ENCODE measurements around the gene NUP93.

NUP93 gene

GRCh38 chr16:56842133-56842532 is 112.2 kb downstream of the NUP93 start:
- no peaks in the 10 kb centered on the region for H3K27me3 ChIP-seq (ENCODE audit: control insufficient read depth, insufficient read depth, low read length)
- H3K27ac ChIP-seq: no peak overlapping the region
- TF ChIP-seq CTCF (IDR thresholded peaks at IDR 0.05): no peak
- no peak overlapping the region for H2AFZ ChIP-seq
- no peak overlapping the region for H3K4me2 ChIP-seq (ENCODE audit: low read length)
- H3K36me3 ChIP-seq (ENCODE audit: control insufficient read depth, insufficient read depth, low read length): no peaks in the 10 kb centered on the region
- no peaks in the 10 kb centered on the region for H3K9me3 ChIP-seq (ENCODE audit: control insufficient read depth, low read length)
- H3K4me1 ChIP-seq: peaks cover 5% of the 10 kb centered on the region
- H3K4me3 ChIP-seq (ENCODE audit: low read depth, low read length): no peak overlapping the region
- H3K79me2 ChIP-seq: no peaks in the 10 kb centered on the region
- H3K9ac ChIP-seq: no peak overlapping the region

- H3K9me3 ChIP-seq (ENCODE audit: control insufficient read depth, low read length): no peaks in the 10 kb centered on the region
- no peaks in the 10 kb centered on the region for H3K36me3 ChIP-seq (ENCODE audit: control insufficient read depth, insufficient read depth, low read length)
- H3K4me2 ChIP-seq (ENCODE audit: low read length): no peak overlapping the region
- no peak overlapping the region for H2AFZ ChIP-seq
- no peaks in the 10 kb centered on the region for H3K79me2 ChIP-seq
- H3K27ac ChIP-seq: no peak overlapping the region
- no peak overlapping the region for H3K4me3 ChIP-seq (ENCODE audit: low read depth, low read length)
- H3K9ac ChIP-seq: no peak overlapping the region
- TF ChIP-seq CTCF (IDR thresholded peaks at IDR 0.05): no peak
- no peaks in the 10 kb centered on the region for H3K27me3 ChIP-seq (ENCODE audit: control insufficient read depth, insufficient read depth, low read length)
- H3K4me1 ChIP-seq: peaks cover 24% of the 10 kb centered on the region
Observed at GRCh38 chr16:56844056-56844455, 114.1 kb downstream of the NUP93 start.

- peak overlapping the region; percentile 91 for H3K27ac ChIP-seq
- H3K9ac ChIP-seq: no peak overlapping the region
Observed at GRCh38 chr16:56847173-56847910, 117.4 kb downstream of the NUP93 start.

GRCh38 chr16:56848029-56848936 is 118.4 kb downstream of the NUP93 start:
- Histone ChIP-seq H3K36me3 (ENCODE audit: control insufficient read depth, insufficient read depth, low read length) (no peaks in the 10 kb centered on the region), H3K4me3 (ENCODE audit: low read depth, low read length) (peak overlapping the region; percentile 1), H3K27me3 (ENCODE audit: control insufficient read depth, insufficient read depth, low read length) (no peaks in the 10 kb centered on the region), H2AFZ (peak overlapping the region; percentile 80), H3K79me2 (no peaks in the 10 kb centered on the region), H3K9me3 (ENCODE audit: control insufficient read depth, low read length) (no peaks in the 10 kb centered on the region), H3K9ac (no peak overlapping the region), H3K4me2 (ENCODE audit: low read length) (peak overlapping the region; percentile 15), H3K27ac (peak overlapping the region; percentile 91), H3K4me1 (peaks cover 47% of the 10 kb centered on the region)
- TF ChIP-seq CTCF (IDR thresholded peaks at IDR 0.05): no peak

More at GRCh38 chr16:56847173-56847910, 117.4 kb downstream of the NUP93 start:
- no peaks in the 10 kb centered on the region for H3K36me3 ChIP-seq (ENCODE audit: control insufficient read depth, insufficient read depth, low read length)
- no peak overlapping the region for H3K4me3 ChIP-seq (ENCODE audit: low read depth, low read length)
- H3K4me1 ChIP-seq: peaks cover 47% of the 10 kb centered on the region
- H3K27me3 ChIP-seq (ENCODE audit: control insufficient read depth, insufficient read depth, low read length): no peaks in the 10 kb centered on the region
- H3K4me2 ChIP-seq (ENCODE audit: low read length): peak overlapping the region; percentile 15
- H3K9me3 ChIP-seq (ENCODE audit: control insufficient read depth, low read length): no peaks in the 10 kb centered on the region
- no peak for TF ChIP-seq CTCF (IDR thresholded peaks at IDR 0.05)
- peak overlapping the region; percentile 80 for H2AFZ ChIP-seq
- no peaks in the 10 kb centered on the region for H3K79me2 ChIP-seq

Measured in parathyroid adenoma (tissue), 2 donors.